ENCODE data around the gene ACTR5.

Gene ACTR5

GRCh38 chr20:38810926-38811630 is 62.8 kb downstream of the ACTR5 start:
- TF ChIP-seq, protein P1, sequence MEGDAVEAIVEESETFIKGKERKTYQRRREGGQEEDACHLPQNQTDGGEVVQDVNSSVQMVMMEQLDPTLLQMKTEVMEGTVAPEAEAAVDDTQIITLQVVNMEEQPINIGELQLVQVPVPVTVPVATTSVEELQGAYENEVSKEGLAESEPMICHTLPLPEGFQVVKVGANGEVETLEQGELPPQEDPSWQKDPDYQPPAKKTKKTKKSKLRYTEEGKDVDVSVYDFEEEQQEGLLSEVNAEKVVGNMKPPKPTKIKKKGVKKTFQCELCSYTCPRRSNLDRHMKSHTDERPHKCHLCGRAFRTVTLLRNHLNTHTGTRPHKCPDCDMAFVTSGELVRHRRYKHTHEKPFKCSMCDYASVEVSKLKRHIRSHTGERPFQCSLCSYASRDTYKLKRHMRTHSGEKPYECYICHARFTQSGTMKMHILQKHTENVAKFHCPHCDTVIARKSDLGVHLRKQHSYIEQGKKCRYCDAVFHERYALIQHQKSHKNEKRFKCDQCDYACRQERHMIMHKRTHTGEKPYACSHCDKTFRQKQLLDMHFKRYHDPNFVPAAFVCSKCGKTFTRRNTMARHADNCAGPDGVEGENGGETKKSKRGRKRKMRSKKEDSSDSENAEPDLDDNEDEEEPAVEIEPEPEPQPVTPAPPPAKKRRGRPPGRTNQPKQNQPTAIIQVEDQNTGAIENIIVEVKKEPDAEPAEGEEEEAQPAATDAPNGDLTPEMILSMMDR (IDR thresholded peaks at IDR 0.05) = no peak

GRCh38 chr20:38811769-38812168 is 63.5 kb downstream of the ACTR5 start:
- TF ChIP-seq, protein P1 (IDR thresholded peaks at IDR 0.05) = no peak

GRCh38 chr20:38812182-38812581 is 63.9 kb downstream of the ACTR5 start:
- TF ChIP-seq, protein P1 (IDR thresholded peaks at IDR 0.05) = no peak

DNA sequence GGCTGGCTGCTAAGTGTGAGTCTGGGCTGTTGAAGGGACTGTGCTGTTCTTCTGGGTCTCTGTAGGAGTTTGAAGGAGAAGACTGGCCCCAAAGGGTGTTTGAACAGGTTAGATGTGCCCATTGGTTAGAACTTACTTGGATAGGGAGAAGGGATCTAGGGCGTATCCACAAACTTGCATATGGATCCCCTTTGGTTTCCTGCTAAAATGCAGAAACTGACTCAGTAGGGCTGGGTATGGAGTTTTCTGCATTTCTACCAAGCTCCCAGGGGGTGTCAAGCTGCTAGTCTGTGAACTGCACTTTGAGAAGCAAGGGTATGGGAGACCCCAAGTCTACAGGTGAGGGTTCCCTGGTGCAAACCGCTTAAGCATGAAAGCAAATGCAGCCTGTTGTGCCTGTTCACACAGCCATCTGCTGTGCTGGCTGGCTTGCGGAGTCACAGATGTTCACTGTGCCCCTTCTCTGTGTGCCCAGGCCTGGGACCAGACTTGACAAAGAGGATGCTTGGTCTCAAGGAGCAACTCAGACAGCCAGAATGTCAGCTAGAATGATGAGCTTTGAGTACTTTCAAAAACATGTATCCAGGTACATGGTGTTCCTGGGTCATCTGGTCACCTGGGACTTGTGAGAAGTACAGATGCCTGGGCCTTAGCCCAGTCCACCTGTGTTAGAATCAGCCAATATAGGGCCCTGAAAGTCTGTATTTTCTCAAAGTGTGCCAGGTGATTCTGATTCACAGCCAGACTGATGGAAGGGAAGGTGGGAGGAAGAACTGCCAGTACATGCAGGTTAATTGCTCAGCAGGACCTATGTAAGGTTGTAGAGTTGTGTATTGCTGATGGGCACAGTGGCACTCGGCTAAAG is 64.7 kb downstream of the ACTR5 start:
- TF ChIP-seq, protein P1 (IDR thresholded peaks at IDR 0.05) = no peak

GRCh38 chr20:38815446-38815845 is 67.2 kb downstream of the ACTR5 start:
- TF ChIP-seq, protein P1 (IDR thresholded peaks at IDR 0.05) = no peak

- TF ChIP-seq, protein P1 (IDR thresholded peaks at IDR 0.05) = no peak
Observed at GRCh38 chr20:38818113-38819065, 70.1 kb downstream of the ACTR5 start.
